Glomerular visceral epithelial cell (primary cell): ENCODE measurements around the gene KCND2.

Source experiments
- DNase-seq: peaks from one replicate; pipeline ENCODE4 v3.0.0-alpha.2; 2016; ENCODE audit errors: extremely low spot score

KCND2 gene

GRCh38 chr7:120412139-120413050, 139.4 kb downstream of the KCND2 start:
- DNase-seq: no peak

GRCh38 chr7:120413164-120413563, 140.2 kb downstream of the KCND2 start:
- DNase-seq: no peak

- no peak for DNase-seq
Measured at GRCh38 chr7:120417244-120417979, 144.4 kb downstream of the KCND2 start.

- DNase-seq: no peak
Measured at GRCh38 chr7:120421151-120421651, 148.2 kb downstream of the KCND2 start.

GRCh38 chr7:120431016-120431415, 158.0 kb downstream of the KCND2 start:
- DNase-seq: no peak

- DNase-seq: no peak
Measured at GRCh38 chr7:120436487-120437060, 163.6 kb downstream of the KCND2 start.

GRCh38 chr7:120441850-120442249, 168.9 kb downstream of the KCND2 start:
- DNase-seq: no peak

GRCh38 chr7:120442838-120443237, 169.9 kb downstream of the KCND2 start:
- DNase-seq: no peak

GRCh38 chr7:120444650-120445049, 171.7 kb downstream of the KCND2 start:
- no peak for DNase-seq

GRCh38 chr7:120445276-120445675, 172.3 kb downstream of the KCND2 start:
- DNase-seq: no peak

GRCh38 chr7:120452665-120453064, 179.7 kb downstream of the KCND2 start:
- DNase-seq: no peak

GRCh38 chr7:120456699-120457098, 183.7 kb downstream of the KCND2 start:
- no peak for DNase-seq

GRCh38 chr7:120460949-120461348, 188.0 kb downstream of the KCND2 start:
- DNase-seq: no peak

GRCh38 chr7:120462991-120463390, 190.0 kb downstream of the KCND2 start:
- DNase-seq: no peak

- DNase-seq: no peak
Measured at GRCh38 chr7:120464104-120464503, 191.1 kb downstream of the KCND2 start.

GRCh38 chr7:120467676-120468075, 194.7 kb downstream of the KCND2 start:
- no peak for DNase-seq

GRCh38 chr7:120468611-120469010, 195.6 kb downstream of the KCND2 start:
- DNase-seq: no peak

GRCh38 chr7:120472892-120473291, 199.9 kb downstream of the KCND2 start:
- no peak for DNase-seq

GRCh38 chr7:120473352-120473751, 200.4 kb downstream of the KCND2 start:
- DNase-seq: no peak

GRCh38 chr7:120475994-120476393, 203.0 kb downstream of the KCND2 start:
- DNase-seq: no peak

GRCh38 chr7:120480472-120480871, 207.5 kb downstream of the KCND2 start:
- no peak for DNase-seq

GRCh38 chr7:120480930-120481329, 208.0 kb downstream of the KCND2 start:
- DNase-seq: no peak
